Measurements from ENCODE around the gene EFNA5.

DNA sequence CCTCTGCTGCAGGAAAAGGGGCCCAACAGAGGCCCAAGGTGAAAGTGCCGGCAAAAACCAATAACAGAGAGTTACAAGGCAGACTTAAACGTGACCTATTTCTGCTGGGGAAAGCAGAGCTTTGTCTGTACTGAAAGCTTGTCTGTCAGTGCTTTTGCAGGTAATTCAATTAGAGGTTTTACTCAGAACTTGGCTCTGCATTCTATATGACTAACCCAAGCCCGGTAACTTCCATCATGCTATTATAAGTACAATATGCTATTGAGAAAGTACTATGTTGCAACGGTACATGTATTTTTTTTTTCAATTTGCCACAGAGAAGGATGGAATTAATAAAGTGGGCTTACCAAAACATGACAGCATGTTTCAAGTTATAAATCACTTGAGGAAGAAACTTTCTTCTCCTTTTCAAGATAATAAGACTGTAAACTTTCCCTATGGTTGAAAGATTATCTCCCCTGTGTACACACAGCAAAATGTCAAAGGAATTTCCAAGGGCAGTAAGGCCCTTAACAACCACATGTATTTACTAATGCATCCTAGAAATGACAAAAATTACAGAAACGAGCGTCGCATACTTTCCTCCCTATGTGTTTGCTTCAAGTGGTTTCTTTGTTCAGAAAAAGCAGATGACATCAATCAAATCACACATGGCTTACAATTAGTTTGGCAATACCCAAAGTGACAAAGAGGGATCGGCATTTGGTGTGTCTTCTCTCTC is 282.4 kb downstream of the EFNA5 start:
- TF ChIP-seq, protein P1, sequence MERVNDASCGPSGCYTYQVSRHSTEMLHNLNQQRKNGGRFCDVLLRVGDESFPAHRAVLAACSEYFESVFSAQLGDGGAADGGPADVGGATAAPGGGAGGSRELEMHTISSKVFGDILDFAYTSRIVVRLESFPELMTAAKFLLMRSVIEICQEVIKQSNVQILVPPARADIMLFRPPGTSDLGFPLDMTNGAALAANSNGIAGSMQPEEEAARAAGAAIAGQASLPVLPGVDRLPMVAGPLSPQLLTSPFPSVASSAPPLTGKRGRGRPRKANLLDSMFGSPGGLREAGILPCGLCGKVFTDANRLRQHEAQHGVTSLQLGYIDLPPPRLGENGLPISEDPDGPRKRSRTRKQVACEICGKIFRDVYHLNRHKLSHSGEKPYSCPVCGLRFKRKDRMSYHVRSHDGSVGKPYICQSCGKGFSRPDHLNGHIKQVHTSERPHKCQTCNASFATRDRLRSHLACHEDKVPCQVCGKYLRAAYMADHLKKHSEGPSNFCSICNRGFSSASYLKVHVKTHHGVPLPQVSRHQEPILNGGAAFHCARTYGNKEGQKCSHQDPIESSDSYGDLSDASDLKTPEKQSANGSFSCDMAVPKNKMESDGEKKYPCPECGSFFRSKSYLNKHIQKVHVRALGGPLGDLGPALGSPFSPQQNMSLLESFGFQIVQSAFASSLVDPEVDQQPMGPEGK (tag by site-specific recombination; IDR thresholded peaks at IDR 0.05), result no peak
- TF ChIP-seq GLI4 (tag by site-specific recombination; IDR thresholded peaks at IDR 0.05) (no peak), YY1 (tag by site-specific recombination; IDR thresholded peaks at IDR 0.05) (no peak), ZNF791 (tag by site-specific recombination; IDR thresholded peaks at IDR 0.05) (no peak), BCL11A (tag by site-specific recombination; IDR thresholded peaks at IDR 0.05; ENCODE audit: low read depth) (no peak), ZNF785 (tag by site-specific recombination; IDR thresholded peaks at IDR 0.05) (no peak), TSHZ1 (tag by site-specific recombination; IDR thresholded peaks at IDR 0.05; ENCODE audit: borderline replicate concordance) (no peak), CTCF (tag by site-specific recombination; IDR thresholded peaks at IDR 0.05) (no peak), PRDM6 (tag by site-specific recombination; IDR thresholded peaks at IDR 0.05) (peak; percentile 91), REST (tag by site-specific recombination; IDR thresholded peaks at IDR 0.05) (no peak)
- TF ChIP-seq, protein P2, sequence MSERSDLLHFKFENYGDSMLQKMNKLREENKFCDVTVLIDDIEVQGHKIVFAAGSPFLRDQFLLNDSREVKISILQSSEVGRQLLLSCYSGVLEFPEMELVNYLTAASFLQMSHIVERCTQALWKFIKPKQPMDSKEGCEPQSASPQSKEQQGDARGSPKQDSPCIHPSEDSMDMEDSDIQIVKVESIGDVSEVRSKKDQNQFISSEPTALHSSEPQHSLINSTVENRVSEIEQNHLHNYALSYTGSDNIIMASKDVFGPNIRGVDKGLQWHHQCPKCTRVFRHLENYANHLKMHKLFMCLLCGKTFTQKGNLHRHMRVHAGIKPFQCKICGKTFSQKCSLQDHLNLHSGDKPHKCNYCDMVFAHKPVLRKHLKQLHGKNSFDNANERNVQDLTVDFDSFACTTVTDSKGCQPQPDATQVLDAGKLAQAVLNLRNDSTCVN (tag by site-specific recombination; optimal IDR thresholded peaks at IDR 0.05), result no peak
- TF ChIP-seq, protein P3, sequence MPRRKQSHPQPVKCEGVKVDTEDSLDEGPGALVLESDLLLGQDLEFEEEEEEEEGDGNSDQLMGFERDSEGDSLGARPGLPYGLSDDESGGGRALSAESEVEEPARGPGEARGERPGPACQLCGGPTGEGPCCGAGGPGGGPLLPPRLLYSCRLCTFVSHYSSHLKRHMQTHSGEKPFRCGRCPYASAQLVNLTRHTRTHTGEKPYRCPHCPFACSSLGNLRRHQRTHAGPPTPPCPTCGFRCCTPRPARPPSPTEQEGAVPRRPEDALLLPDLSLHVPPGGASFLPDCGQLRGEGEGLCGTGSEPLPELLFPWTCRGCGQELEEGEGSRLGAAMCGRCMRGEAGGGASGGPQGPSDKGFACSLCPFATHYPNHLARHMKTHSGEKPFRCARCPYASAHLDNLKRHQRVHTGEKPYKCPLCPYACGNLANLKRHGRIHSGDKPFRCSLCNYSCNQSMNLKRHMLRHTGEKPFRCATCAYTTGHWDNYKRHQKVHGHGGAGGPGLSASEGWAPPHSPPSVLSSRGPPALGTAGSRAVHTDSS (tag by site-specific recombination; IDR thresholded peaks at IDR 0.05), result no peak

Data from HEK293 (cell line).